ENCODE data around the gene VPS37C. TPM values are rescaled to one million over a fixed set of nuclear protein-coding genes. Genes with fewer than 3 reads are reported as not detected.

The VPS37C gene
- total RNA-seq, 1 experiment from 2014 or later: 29.0 TPM

- no TSS peak for BruUV-seq (replicated peaks)
- Histone ChIP-seq H3K79me2 (ENCODE audit: low read depth) (no peaks in the 10 kb centered on the region), H3K36me3 (ENCODE audit: low read depth) (no peaks in the 10 kb centered on the region), H2AFZ (no peak overlapping the region), H3K4me2 (no peak overlapping the region), H3F3A (ENCODE audit: insufficient read depth, low read depth) (no peaks in the 10 kb centered on the region), H3K9me3 (ENCODE audit: insufficient read depth, low read depth) (no peaks in the 10 kb centered on the region), H3K4me3 (no peak overlapping the region), H3K27me3 (ENCODE audit: insufficient read depth, low read depth) (peaks cover 24% of the 10 kb centered on the region), H3K4me1 (replicated peaks; ENCODE audit: insufficient read depth) (no peaks in the 10 kb centered on the region), H4K20me1 (ENCODE audit: insufficient read depth) (no peaks in the 10 kb centered on the region), H3K9me2 (ENCODE audit: insufficient read depth) (no peaks in the 10 kb centered on the region), H3K27ac (no peak overlapping the region)
- ChIA-PET CTCF (no interaction called here), POLR2A (ENCODE audit: unreplicated experiment) (no interaction called here)
- TF ChIP-seq CTCF (conservative IDR thresholded peaks at IDR 0.05) (no peak), EZH2 (IDR thresholded peaks at IDR 0.05; ENCODE audit: low read depth) (no peak)
- intact Hi-C loops (cut with micrococcal nuclease; ENCODE audit: unreplicated experiment): loop anchor here (2.0 to 5.0 kb wide), 2 partner anchors 275 to 398 kb away; no protein-coding TSS in a partner anchor
- no peak for DNase-seq
Observed at GRCh38 chr11:61172356-61172755, 11.1 kb upstream of the VPS37C start.

- TF ChIP-seq CTCF (conservative IDR thresholded peaks at IDR 0.05) (no peak), EZH2 (IDR thresholded peaks at IDR 0.05; ENCODE audit: low read depth) (no peak)
- H3K9me3 ChIP-seq (ENCODE audit: insufficient read depth, low read depth): no peaks in the 10 kb centered on the region
- ChIA-PET CTCF (no interaction called here), POLR2A (ENCODE audit: unreplicated experiment) (no interaction called here)
- H3K27me3 ChIP-seq (ENCODE audit: insufficient read depth, low read depth): peaks cover 24% of the 10 kb centered on the region
- no peak overlapping the region for H3K4me2 ChIP-seq
- H3K27ac ChIP-seq: no peak overlapping the region
- BruUV-seq (replicated peaks): no TSS peak
- no peak overlapping the region for H2AFZ ChIP-seq
- H4K20me1 ChIP-seq (ENCODE audit: insufficient read depth): no peaks in the 10 kb centered on the region
- no peaks in the 10 kb centered on the region for H3F3A ChIP-seq (ENCODE audit: insufficient read depth, low read depth)
- no peaks in the 10 kb centered on the region for H3K4me1 ChIP-seq (replicated peaks; ENCODE audit: insufficient read depth)
- no peak overlapping the region for H3K4me3 ChIP-seq
- no peak for DNase-seq
- no peaks in the 10 kb centered on the region for H3K79me2 ChIP-seq (ENCODE audit: low read depth)
- intact Hi-C loops (cut with micrococcal nuclease; ENCODE audit: unreplicated experiment): loop anchor here (2.0 to 5.0 kb wide), 2 partner anchors 275 to 397 kb away; no protein-coding TSS in a partner anchor
- H3K36me3 ChIP-seq (ENCODE audit: low read depth): no peaks in the 10 kb centered on the region
- H3K9me2 ChIP-seq (ENCODE audit: insufficient read depth): no peaks in the 10 kb centered on the region
Observed at GRCh38 chr11:61171907-61172306, 10.7 kb upstream of the VPS37C start.

- Histone ChIP-seq H3K4me1 (replicated peaks; ENCODE audit: insufficient read depth) (no peaks in the 10 kb centered on the region; the same call in 1 of the 2 replicates), H4K20me1 (ENCODE audit: insufficient read depth) (no peaks in the 10 kb centered on the region), H3K4me2 (no peak overlapping the region), H3K27ac (no peak overlapping the region), H3K27me3 (ENCODE audit: insufficient read depth, low read depth) (peaks cover 13% of the 10 kb centered on the region), H3K36me3 (ENCODE audit: low read depth) (no peaks in the 10 kb centered on the region), H2AFZ (no peak overlapping the region), H3K79me2 (ENCODE audit: low read depth) (no peaks in the 10 kb centered on the region), H3K9me3 (ENCODE audit: insufficient read depth, low read depth) (no peaks in the 10 kb centered on the region), H3K9me2 (ENCODE audit: insufficient read depth) (no peaks in the 10 kb centered on the region), H3K4me3 (no peak overlapping the region), H3F3A (ENCODE audit: insufficient read depth, low read depth) (0 out of 2 replicates have a peak, but pooled peaks cover under 1% of the 10 kb centered on the region)
- CTCF ChIA-PET: no interaction called here
- POLR2A ChIA-PET (ENCODE audit: unreplicated experiment): no interaction called here
- TF ChIP-seq CTCF (conservative IDR thresholded peaks at IDR 0.05): no peak
- TF ChIP-seq EZH2 (IDR thresholded peaks at IDR 0.05; ENCODE audit: low read depth): no peak
- no peak for DNase-seq
- intact Hi-C loops (cut with micrococcal nuclease; ENCODE audit: unreplicated experiment): loop anchor here (5.0 kb wide), 1 partner anchor 273 kb away; no protein-coding TSS in a partner anchor
- no TSS peak for BruUV-seq (replicated peaks)
Observed at GRCh38 chr11:61170566-61170965, 9.3 kb upstream of the VPS37C start.

All from PC-9 (cell line).